HG02678 (cell line): Measurements from ENCODE around the gene GRIN1.

Source experiments
- ATAC-seq: cut with Tn5 transposase; IDR thresholded peaks from one replicate; pipeline ENCODE4 v1.9.1; 2021; ENCODE audit warnings: mild to moderate bottlenecking, moderate library complexity; ENCODE audit not compliant: unreplicated experiment

Gene GRIN1

DNA sequence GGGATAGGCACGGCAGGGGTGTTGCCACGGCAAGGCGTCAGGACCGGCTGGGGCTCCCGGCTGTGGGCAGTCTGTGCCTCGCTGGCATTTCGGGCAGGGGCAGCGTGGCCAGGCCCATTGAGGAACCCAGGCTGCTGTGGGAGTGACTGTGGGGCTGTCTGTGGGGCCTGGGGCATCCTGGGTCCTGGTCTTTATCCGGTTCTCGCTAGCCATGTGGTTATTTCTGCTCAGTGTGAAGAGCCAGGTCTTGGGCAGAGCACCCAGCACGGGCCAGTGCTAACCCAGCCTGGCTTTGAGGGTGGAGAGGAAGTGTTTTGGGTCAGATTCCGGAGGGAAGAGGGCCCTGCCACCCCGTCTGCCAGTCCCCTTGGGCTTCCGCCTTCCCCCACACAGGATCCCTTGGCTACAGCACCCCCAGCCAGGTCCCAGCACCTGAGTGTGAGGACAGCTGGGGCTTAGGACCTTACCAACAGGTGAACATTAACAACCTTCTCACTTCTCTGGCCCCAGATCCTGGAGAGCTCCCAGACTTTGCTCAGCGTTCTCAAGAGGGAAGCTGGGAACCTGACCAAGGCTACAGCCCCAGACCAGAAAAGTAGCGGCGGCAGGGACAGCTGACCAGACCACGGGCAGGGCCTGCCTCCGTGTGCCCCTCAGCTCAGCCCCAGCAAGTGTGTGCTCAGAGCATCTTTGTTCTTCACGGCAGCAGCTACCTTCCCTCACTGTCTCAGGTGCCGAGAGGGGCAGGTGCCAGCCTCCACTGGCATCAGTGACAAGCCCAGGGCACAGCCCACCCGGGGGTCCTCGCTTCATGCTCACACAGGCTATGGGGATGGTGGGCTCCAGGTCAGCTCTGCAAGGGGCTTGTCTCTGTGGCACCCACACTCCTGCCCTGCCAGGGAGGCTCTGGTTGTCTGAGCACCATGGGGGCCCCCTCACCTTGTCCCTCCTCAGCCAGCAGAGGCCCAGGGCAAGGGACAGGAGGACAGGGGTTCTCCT is 50.6 kb downstream of the GRIN1 start:
- ATAC-seq = no peak

DNA sequence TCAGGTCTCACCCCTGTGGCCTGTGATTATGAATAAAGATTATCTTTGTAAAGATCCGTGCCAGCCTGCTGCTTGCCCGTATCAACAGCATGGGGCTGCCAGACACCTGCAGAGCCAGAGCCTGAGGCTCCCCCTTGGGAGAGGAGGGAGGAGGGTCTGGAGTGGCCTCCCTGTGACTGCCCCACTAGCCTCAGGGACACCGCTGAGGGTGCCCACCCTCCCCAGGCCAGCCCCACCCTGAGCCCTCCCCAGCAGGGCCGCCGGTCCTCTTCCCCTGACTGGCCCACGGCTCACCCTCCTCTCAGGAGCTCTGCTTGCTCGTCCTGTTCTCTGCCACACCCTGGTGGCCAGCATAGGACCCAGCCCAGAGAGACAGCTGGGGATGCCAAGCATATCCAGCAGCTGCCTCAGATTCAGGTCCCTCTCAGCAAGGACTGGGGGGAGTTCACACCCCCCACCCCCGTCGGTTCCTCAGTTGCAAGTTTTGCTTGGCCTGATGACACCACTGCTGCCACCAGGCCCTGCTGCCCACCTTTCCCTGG is 51.4 kb downstream of the GRIN1 start:
- ATAC-seq = no peak

DNA sequence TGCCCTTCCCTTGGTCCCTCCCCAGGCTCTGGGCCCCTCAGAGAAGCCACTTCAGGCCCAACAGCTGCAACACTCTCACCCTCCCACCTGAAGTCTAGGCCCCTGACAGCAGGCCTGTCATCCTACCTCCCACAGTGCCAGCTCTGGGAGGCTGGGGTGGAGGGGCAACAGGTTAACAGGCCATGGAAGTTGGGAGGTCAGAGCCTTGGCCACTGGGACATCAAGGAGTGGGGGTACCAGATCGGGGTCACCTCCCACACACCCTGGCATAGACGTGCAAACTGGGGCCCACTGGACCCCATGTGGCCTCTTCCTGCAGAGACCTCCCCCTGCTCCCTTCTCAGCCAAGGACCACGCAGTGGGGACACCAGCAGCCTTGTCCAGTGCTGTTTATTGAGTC is 52.3 kb downstream of the GRIN1 start:
- ATAC-seq = no peak

DNA sequence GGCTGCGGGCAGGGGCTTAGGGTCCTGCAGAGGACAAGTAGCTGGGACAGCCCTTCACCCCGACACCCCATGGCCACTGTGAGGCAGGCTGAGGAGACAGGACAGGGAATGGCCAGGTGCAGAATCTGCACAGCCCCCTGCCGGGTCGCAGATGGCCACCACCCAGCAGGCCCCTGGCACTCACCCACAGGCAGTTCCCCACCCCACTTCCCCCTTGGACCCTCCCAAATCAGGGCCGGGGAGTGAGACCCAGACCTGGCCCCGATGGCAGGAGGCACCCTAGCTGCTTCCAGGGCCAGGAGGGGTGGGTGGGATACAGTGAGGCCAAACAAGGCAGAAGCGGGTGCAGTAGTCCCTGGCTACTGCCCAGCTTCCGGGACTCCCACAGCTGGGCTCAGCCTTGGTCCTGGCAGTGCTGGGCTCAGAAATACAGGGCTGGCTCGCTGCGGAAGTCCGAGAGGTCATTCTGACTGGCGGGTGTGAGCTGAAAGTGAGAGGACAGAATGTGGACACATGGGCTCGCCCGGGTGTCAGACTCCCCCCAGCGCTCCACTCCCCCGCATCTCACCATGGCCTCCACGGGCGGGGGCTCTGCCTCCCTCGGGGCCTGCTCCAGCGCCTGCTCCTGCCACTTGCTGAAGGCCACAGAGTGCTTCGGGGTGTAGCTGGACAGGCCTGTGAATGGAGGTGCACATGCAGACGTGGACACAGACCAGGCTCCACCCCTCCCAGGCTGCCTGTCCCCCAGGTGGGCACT is 52.9 kb downstream of the GRIN1 start:
- ATAC-seq = no peak

DNA sequence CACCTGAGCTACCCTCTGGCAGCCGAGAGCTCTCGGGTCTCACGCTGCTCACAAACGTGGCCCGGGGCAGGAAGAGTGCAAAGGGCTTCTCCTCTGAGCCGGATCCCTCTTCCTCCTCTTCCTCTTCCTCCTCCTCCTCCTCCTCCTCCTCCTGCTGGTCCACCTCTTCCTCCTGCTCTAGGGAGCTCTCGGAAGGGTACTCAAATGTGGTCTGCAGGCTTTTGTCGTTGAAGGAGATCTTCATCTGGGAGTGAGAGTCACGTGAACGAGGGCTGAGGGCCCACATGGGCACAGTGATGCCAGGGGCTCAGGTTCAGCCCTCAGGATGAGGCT is 53.5 kb downstream of the GRIN1 start:
- no peak for ATAC-seq

DNA sequence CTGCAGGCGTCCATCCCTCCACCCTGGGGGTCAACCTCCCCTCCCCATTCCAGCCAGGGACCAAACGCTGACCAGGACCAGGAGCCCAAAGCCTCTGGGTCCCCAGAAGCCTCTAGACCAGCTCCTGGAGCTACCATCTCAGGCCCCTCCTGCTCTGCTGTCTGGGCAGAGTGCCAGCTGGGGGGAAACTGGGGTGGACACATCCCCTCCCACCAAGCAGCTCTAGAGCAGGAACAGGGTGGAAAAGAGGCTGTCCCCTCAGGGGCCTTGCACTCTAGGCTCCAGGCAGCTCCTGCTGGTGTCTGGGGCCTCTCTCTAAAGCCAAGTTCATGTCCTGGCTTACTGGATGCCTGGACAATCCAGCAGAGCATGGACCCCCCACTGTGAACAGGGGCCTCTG is 53.9 kb downstream of the GRIN1 start:
- no peak for ATAC-seq

DNA sequence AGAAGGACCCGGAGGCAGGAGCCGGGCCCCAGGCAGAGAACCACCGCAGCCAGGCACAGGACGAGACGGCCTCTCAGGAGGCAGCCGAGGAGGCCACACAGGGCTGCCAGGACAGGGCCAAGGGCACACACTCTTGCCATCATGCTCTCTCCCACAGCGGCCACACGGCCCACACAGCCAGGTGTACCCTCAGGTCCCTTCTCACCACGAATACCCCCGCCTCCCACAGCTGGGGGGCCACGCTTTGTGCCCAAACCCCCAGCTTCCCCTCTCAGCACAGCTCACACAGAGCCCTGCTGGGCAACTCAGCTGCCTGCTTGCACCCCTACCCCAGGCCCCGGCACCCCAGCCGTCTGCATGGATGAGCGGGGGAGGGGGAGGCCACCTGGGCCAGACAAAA is 54.8 kb downstream of the GRIN1 start:
- ATAC-seq = no peak

DNA sequence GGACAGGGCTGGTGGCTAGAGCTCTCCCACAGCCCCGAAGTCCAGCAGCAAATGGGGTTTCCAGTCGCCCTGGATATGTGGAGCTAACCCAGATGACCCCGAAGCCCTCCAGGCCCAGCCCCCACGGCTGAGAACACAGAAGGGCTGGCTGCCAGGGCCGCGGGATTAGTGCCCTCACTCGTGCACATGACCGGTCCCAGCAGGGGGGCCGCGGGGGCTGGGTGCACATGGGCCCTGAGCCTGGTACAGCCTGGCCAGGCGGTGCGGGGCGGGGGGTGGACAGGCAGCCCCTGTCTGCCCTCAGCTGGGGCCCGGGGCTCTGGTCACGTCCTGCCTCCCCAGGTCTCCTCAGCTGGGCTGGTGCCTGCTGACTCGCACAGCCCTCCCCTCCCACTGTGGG is 55.4 kb downstream of the GRIN1 start:
- ATAC-seq = no peak

DNA sequence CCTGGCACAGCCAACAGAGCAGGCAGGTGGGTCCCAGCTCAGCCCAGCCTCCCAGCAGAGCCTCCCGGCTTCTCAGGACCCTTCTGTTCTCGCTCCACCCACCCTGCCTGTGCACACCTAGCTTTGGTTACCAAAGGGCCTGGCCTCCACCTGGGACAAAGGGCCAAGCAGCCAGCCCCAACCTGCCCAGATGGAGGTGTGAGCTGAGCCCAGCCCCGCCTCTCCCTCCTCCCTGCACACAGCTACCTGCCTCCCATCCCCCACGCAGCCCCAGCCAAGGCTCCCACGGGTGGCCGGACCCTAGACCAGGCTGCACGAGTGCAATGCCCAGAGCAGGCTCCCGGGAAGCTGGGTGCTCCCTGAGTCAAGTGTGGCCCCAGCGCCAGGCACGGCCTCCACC is 56.0 kb downstream of the GRIN1 start:
- no peak for ATAC-seq

DNA sequence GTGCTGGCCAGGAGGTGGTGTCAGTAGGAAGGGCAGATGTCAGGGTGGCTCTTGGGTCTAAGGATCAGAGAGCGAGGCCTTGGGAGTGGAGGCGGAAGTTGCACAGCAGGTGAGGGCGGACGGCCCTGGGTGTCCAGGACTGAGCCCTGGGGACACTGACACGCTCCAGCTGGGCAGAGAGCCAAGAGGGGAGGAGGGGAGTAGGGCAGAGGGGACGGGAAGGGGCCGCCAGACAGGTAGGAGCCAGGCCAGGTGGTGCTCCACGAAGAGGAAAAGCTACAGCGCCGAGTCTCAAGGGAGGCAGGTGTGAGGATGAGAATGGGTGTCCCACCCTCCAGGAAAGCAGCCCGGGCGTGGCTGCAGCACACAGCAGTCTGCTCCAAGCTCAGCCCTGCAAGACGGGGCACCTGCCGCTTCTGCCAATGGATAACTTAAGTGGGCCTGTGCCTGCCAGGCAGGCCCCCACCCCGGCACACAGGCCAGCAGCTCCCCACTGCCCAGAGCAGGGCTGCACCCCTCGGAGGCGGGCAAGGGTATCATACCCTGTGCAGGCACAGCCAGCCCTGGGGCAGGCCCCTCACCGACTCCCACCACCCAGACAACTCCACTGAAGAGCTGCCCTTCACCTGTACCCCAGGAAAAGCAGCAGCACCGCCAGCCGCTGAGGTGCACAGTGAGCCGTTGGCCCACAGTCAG is 56.7 kb downstream of the GRIN1 start:
- no peak for ATAC-seq

DNA sequence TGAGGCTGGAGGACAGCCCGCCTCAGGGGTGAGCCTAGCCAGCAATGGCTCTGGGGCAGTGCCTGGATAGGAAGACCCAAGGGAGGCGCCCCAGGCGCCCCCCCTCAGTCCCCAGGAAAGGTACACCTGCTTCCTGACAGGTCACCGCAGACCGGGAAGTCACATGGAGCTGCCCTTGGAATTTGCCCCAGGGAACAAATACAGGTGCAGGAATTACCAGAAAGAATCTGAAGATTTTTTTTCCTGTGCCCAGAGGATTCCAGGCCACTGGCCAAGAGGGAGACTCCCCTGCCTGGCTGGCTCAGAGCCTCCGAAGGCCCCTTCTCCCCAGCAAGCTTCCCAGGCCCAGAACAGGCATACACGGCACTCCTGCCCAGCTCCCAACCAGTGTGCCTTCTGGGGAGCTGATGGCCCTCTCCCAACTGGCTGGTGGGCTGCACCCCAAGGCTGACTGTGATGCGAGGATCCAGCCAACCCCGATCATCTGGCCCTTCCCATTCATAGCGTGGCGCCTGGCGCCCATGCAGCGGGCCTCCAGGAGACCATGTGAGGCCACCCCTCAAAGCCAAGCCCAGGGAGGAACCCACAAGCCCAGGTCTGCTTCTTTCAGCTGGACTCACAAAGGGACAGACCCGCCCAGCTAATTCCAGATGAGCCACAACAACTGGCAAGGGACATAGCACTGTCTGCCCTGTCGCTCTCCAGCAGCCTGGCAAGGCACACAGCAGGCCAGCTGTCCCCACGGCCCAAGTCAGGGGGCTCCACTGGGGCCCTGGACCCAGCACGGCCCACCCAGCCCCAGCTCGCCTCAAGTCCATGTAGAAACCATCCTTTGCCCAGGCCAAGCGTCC is 59.3 kb downstream of the GRIN1 start:
- no peak for ATAC-seq

DNA sequence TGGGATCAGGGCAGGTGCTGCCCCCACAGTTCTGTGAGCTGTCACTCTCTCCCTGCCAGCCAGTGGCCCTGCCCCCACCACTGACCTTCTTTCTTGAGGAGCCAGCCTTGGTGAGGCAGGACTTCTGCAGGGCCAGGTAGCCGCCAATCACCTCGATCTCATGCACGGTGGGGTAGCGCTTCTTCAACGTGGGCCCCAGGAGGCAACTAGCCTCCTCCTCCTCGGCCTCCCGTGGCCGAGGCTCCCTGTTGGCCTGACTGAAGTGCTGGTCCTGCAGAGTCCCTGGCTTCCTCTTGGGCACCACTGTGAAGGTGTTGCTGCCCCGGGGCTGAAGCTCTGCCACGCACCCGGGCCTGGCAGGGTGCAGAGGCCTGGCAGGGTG is 59.9 kb downstream of the GRIN1 start:
- no peak for ATAC-seq

DNA sequence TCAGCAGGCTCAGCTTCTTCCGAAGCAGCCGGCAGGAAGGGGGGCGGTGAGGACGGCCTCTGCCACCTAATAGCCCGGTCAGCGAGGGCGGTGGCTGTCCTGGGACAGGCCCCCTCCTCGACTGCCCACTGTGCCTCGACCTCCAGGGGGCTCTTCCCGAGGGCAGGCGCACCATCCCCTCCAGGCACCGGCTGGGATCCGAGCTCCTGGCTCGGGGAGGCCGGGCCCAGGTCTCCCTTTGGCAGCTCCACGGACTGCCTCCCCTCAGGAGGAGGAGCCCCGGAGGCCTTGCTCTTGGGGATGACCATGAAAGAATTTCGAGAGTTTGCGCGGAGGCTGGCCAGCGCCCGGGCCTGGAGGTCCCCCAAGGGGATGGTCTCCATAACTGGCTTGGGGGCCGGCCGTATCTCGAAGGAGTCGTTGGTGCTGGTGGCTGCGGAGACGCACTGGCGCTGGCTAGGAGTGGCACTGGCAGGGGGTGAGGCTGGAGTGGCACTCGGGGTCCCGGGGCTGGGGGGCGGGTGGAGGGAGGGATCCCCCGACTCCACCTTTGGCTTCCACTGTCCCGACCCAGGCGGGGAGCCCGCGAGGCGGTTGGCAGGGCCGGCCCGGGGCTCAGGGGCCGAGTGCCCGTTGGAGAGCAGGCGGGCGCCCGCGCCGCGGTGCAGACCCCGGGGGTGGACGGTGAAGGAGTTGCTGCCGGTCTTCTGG is 60.6 kb downstream of the GRIN1 start:
- no peak for ATAC-seq

DNA sequence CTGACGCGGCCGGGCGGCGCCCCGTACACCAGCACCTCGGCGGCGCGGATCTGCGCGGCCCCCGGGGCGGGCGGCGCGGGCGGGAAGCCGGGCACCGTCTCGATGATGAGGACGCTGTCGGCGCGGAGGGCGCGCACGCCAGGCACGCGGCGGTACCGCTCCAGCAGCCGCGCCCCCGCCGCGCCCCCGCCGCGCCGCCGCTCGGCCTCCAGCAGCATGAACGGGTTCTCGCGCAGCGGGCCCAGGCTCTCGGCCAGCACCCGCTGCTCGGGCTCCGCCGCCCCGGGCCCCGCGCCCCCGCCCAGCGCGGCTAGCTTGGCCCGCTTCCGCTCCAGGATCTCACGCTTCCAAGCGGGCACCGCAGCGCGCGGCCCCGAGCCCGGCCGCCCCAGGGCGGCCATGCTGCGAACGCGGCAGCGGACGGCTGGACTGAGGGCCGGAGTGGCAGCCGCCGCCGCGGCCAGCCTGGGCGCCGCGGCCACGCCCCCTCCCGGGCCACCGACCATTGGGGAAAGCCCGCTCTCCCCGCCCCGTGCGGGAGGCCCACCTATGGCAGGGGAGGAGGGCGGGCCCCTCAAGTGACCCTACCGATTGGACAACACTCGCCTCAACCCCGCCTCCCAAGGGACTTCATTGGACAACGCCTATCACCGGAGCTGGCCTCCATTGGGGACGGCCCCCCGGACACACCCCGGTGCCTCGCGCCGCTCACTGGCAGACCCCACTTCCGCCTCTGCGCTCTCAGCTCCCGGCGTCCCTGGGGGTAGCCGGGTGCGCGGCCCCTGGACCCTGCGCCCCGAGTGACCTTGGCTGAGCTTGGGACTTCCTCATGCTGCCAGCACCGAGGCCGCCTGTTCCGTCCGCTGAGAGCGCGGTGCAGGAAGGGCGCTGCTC is 61.6 kb downstream of the GRIN1 start, which contains the start of gene TPRN:
TSS of gene TPRN (minus strand) at position 431 of the 894 bp plus-strand sequence. CDS start at position 401, 30 bp downstream.
- peak; percentile 91 for ATAC-seq

DNA sequence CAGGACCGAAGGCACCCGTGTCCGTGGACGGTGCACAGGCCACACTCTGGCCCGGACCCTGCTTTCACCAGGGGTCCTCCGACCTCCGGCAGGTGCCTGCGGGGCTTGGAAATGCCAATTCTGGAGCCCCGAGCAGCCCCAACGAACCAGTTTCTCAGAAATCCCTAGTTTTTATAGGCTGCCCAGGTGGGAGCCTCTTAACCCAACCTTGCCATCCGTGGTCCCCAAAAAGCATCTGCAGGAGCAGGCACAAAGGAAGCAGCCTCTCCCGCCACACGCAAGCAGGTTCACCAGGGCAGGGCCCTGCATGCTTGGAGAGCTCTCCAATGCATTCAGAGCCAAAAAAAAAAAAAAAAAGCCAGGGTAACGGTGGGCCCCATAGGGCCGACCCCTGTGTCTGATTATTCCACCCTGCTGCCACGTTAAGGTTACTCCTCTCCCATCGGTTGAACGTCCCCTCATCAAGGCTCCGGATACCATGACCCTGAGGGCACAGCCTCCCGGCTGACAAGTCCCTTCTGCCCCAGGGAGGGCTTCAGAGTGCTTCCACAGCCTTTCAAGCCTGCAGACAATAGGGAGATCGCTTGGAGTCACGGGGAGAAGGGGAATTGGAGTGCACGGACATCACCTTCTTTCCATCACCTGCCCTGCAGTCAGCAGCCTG is 62.4 kb downstream of the GRIN1 start:
- no peak for ATAC-seq

DNA sequence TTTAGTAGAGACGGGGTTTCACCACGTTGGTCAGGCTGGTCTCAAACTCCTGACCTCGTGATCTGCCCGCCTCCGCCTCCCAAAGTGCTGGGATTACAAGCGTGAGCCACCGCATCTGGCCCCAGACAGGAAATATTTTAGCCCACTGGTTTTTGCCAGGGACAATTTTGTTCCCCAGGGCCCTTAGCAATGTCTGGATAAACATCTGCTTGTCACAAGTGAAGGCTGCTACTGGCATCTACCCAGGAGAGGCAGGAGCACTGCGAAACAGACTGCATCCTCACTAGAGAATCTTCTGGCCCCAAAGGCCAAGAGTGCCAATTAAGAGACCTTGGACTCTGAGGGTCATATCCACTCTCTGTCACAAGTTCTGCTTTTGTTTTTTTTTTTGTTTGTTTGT is 64.0 kb downstream of the GRIN1 start:
- no peak for ATAC-seq

DNA sequence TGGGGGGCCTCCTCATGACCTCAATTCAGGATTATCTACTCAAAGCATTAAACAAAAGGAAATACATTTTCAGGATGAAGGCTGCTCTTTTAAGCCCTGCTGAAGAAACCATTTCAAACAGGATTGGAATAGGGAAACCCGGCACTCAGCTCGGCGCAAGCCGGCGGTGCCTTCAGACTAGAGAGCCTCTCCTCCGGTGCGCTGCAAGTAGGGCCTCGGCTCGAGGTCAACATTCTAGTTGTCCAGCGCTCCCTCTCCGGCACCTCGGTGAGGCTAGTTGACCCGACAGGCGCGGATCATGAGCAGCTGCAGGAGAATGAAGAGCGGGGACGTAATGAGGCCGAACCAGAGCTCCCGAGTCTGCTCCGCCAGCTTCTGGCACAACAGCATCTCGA is 65.8 kb downstream of the GRIN1 start:
- ATAC-seq = no peak
